AG09309 (cell line): ENCODE data around the gene ATF7IP2.
"Not testable (repeated sequence)": the region's sequence is repeated elsewhere in the genome, so short reads cannot be mapped to it uniquely, and the experiment has no call there.

Experiments used
- DNase-seq: peaks from one replicate; pipeline ENCODE4 v3.0.0-alpha.2; 2010; ENCODE audit warnings: low read depth
- H3K4me3 ChIP-seq: 2 replicates; pipeline ENCODE4 v1.5.1; 2011; ENCODE audit warnings: mild to moderate bottlenecking, low read depth, low read length, moderate library complexity; ENCODE audit not compliant: control insufficient read depth
- TF ChIP-seq, protein P1 (sequence below): IDR thresholded peaks from 2 replicates; pipeline ENCODE4 v1.5.1; 2011; ENCODE audit warnings: mild to moderate bottlenecking, low read depth, low read length, inconsistent platforms; ENCODE audit not compliant: insufficient read depth, control insufficient read depth; ENCODE audit errors: missing control alignments

The ATF7IP2 gene

DNA sequence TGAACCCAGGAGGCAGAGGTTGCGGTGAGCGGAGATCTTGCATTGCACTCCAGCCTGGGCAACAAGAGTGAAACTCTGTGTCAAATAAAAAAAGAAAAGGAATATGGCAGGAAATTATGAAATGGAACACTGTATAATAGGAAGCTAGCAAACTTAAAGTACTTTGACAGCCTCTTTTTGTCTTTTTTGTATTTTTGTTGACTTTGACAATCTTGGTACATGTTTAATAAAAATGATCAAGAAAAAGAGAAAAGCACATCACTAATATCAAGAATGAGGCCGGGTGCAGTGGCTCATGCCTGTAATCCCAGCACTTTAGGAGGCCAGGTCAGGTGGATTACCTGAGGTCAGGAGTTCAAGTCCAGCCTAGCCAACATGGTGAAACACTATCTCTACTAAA is 5.5 kb downstream of the ATF7IP2 start:
- TF ChIP-seq, protein P1, sequence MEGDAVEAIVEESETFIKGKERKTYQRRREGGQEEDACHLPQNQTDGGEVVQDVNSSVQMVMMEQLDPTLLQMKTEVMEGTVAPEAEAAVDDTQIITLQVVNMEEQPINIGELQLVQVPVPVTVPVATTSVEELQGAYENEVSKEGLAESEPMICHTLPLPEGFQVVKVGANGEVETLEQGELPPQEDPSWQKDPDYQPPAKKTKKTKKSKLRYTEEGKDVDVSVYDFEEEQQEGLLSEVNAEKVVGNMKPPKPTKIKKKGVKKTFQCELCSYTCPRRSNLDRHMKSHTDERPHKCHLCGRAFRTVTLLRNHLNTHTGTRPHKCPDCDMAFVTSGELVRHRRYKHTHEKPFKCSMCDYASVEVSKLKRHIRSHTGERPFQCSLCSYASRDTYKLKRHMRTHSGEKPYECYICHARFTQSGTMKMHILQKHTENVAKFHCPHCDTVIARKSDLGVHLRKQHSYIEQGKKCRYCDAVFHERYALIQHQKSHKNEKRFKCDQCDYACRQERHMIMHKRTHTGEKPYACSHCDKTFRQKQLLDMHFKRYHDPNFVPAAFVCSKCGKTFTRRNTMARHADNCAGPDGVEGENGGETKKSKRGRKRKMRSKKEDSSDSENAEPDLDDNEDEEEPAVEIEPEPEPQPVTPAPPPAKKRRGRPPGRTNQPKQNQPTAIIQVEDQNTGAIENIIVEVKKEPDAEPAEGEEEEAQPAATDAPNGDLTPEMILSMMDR: no peak
- no peak for DNase-seq
- H3K4me3 ChIP-seq: no peak overlapping the region

DNA sequence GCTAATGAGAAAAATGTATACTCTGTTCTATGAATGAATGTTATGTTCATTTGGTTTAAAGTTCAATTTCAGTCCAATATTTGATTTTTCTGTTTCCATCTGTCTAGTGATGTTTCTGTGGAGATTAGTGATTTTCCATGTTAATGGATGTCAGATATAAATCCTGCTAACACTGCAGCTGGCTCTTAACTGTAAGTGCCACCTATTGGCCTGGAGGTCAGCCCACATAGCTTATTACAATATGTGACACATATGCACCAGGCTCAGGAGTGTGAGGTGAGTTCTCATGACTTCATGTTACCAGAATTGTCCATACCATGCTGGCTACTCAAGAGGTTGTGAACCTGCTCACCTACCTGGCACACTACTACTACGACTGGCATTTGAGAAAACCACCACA is 17.1 kb downstream of the ATF7IP2 start:
- no peak overlapping the region for H3K4me3 ChIP-seq
- no peak for DNase-seq
- TF ChIP-seq, protein P1: no peak

DNA sequence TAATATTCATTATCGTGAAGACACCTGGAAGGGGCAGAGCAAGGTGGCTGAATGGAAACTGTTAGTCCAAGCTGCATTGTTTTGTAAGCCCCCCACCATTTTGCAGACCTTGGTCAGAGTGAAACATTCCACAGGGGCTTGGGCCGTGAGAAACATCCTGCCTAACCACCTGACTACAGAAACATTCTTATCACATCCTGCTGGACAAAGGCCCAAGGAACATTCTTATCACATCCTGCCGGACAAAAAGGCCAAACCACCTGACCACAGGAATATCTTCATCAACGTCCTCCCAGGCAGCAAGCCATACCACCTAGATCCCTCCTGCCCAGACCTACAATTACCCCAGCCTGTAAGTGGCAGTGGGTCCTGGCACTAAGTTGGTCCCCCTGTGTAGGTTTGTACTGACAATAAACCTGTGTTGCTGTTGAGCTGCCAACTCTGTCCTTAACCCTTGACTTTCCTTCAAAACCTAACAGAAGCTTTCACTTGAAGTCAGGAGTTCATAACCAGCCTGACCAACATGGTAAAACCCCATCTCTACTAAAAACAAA is 19.6 kb downstream of the ATF7IP2 start:
- DNase-seq: no peak
- TF ChIP-seq, protein P1: no peak
- no peak overlapping the region for H3K4me3 ChIP-seq

DNA sequence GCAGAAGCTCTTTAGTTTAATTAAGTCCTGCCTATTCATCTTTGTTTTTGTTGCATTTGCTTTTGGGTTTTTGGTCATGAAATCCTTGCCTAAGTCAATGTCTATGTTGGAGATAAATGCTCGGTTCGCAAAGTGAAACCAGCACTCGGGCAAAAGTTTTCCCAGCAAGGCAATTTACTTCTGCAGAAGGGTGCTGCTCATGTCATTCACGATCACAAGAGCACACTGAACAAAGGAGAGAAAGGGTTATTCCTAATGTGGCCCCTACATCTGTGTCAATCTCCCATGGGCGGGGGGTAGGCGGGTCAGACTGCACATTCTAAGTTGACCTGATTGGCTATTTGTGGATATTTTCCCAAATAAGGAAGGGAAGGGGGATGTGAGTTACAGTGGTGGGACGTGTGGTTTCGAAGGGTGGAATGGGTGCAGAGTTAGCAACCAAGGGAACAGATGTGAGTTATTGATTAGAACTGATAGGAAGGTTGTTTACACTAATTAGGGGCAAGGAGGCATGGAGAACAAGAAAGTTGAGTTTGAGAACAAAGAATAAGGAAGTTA is 23.0 kb downstream of the ATF7IP2 start:
- TF ChIP-seq, protein P1: no peak
- H3K4me3 ChIP-seq: no peak overlapping the region
- no peak for DNase-seq

DNA sequence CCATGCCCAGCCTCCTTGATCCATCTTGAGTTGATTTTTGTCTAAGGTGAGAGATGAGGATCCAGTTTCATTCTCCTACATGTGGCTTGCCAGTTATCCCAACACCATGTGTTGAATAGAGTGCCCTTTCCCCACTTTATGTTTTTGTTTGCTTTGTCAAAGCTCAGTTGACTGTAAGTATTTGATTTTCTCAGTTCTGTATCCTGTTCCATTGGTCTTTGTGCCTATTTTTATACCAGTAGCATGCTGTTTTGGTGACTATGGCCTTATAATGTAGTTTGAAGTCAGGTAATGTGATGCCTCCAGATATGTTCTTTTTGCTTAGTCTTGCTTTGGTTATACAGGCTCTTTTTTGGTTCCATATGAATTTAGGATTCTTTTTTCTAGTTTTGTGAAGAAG is 23.9 kb downstream of the ATF7IP2 start:
- not testable (repeated sequence) for DNase-seq, H3K4me3 ChIP-seq

DNA sequence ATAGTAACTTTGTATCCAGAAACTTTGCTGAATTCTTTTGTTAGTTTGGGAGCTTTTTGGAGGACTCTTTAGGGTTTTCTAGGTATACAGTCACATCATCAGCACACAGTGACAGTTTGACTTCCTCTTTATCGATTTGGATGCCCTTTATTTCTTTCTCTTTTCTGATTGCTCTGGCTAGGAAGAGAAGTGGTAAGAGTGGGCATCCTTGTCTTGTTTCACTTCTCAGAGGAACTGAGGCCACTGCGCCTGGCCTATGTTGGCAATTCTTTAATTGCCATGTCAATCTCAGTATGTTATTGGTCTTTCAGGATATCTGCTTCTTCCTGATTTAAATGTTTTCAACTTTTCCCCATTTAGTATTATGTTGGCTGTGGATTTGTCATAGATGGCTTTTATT is 24.6 kb downstream of the ATF7IP2 start:
- TF ChIP-seq, protein P1: no peak
- DNase-seq: no peak
- H3K4me3 ChIP-seq: no peak overlapping the region

DNA sequence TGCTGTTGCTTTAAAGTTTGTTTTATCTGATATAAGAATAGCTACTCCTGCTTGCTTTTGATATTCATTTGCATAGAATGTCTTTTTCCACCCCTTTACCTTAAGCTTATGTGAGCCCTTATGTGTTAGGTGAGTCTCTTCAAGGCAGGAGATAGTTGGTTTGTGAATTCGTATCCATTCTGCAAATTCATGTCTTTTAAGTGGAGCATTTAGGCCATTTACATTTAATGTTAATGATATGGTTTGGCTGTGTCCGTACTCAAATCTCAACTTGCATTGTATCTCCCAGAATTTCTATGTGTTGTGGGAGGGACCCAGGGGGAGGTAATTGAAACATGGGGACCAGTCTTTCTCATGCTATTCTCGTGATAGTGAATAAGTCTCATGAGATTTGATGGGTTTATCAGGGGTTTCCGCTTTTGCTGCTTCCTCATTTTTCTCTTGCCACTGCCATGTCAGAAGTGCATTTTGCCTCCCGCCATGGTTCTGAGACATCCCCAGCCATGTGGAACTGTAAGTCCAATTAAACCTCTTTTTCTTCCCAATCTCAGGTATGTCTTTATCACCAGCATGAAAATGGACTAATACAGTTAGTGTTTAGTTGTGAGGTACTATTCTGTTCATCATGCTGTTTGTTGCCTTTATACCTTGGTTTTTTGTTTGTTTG is 27.2 kb downstream of the ATF7IP2 start:
- H3K4me3 ChIP-seq: no peak overlapping the region
- TF ChIP-seq, protein P1: no peak
- DNase-seq: no peak

DNA sequence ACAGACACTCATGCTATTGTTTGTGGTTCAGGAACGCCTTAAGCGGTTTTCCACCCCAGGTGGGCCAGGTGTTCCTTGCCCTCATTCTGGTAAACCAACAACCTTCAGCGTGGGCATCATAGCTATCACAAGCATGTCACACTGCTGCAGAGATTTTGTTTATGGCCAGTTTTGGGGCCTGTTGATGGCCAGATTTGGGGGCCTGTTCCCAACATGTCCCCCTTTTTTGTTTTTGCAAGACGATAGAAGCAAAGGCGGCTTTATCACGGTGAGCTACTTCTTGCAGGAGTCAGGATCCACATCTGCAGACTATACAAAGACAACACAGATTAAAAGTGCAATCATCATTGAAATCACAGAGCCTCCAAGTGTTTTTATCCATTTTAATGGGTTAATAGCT is 32.3 kb downstream of the ATF7IP2 start:
- DNase-seq, H3K4me3 ChIP-seq: not testable (repeated sequence)
